A673 (cell line): ENCODE measurements around the gene TYSND1. TPM values are rescaled to one million over a fixed set of nuclear protein-coding genes. Genes with fewer than 3 reads are reported as not detected.
"Not testable (repeated sequence)": the region's sequence is repeated elsewhere in the genome, so short reads cannot be mapped to it uniquely, and the experiment has no call there.

Experiments
- BruUV-seq: library from RNA; stranded (reverse); fragments of 400-500 nt; replicated peaks from 2 replicates; lab custom pipeline; 2021; lab: Mats Ljungman, UMichigan
- CTCF ChIA-PET: fragments of 300-600 bp; sonication (Branson Sonifier 250); formaldehyde crosslinking; loops from one replicate; lab custom pipeline; 2022; ENCODE audit warnings: antibody characterized with exemption; lab: Charles Lee
- POLR2A ChIA-PET: fragments of 300-600 bp; sonication (Branson Sonifier 250); formaldehyde crosslinking; loops from one replicate; lab custom pipeline; 2022; ENCODE audit warnings: antibody characterized with exemption; ENCODE audit not compliant: low non-redundant PET; lab: Charles Lee
- DNase-seq: peaks from one replicate; pipeline ENCODE4 v3.0.0-alpha.2; 2015; ENCODE audit warnings: low spot score
- H3K27ac ChIP-seq: fragments of 200-600 bp; sonication (generic); 2 replicates; pipeline ENCODE4 v1.5.1; 2016; ENCODE audit warnings: mixed run types, low read depth, mild to moderate bottlenecking, mixed read lengths, antibody characterized with exemption, low read length; ENCODE audit not compliant: poor library complexity, severe bottlenecking
- H3K27me3 ChIP-seq: fragments of 200-600 bp; sonication (generic); replicated peaks from 2 replicates; pipeline ENCODE4 v1.6.1; 2017; ENCODE audit warnings: mixed run types, low read depth, mild to moderate bottlenecking, mixed read lengths, antibody characterized with exemption, low read length; ENCODE audit not compliant: insufficient read depth, poor library complexity
- H3K36me3 ChIP-seq: fragments of 200-600 bp; sonication (generic); 2 replicates; pipeline ENCODE4 v1.6.1; 2016; ENCODE audit warnings: mixed run types, mild to moderate bottlenecking, mixed read lengths, antibody characterized with exemption, low read length; ENCODE audit not compliant: insufficient read depth, poor library complexity, severe bottlenecking
- H3K4me1 ChIP-seq: fragments of 200-600 bp; sonication (generic); 2 replicates; pipeline ENCODE4 v1.6.1; 2017; ENCODE audit warnings: mixed run types, mild to moderate bottlenecking, mixed read lengths, antibody characterized with exemption, low read length; ENCODE audit not compliant: insufficient read depth, poor library complexity, severe bottlenecking
- H3K4me3 ChIP-seq: fragments of 200-600 bp; sonication (generic); 2 replicates; pipeline ENCODE4 v1.5.1; 2016; ENCODE audit warnings: low read depth, mixed run types, mild to moderate bottlenecking, mixed read lengths, low read length; ENCODE audit not compliant: poor library complexity, severe bottlenecking
- H3K9me3 ChIP-seq: fragments of 200-600 bp; sonication (generic); 2 replicates; pipeline ENCODE4 v1.6.1; 2016; ENCODE audit warnings: mixed run types, low read depth, mild to moderate bottlenecking, mixed read lengths, antibody characterized with exemption, low read length; ENCODE audit not compliant: poor library complexity, severe bottlenecking
- EZH2 ChIP-seq: fragments of 200-600 bp; sonication (generic); IDR thresholded peaks from 2 replicates; pipeline ENCODE4 v1.6.1; 2017; ENCODE audit warnings: borderline replicate concordance, low read depth, mild to moderate bottlenecking, mixed read lengths, antibody characterized with exemption, low read length; ENCODE audit not compliant: poor library complexity, severe bottlenecking
- intact Hi-C: fragments of 100-400 bp; cut with micrococcal nuclease; formaldehyde crosslinking; loops from one replicate; pipeline ENCODE4 v1.10.0; 2022; ENCODE audit not compliant: unreplicated experiment
- total RNA-seq: library from RNA; stranded (reverse); gene quantifications from 2 replicates; pipeline ENCODE4 v1.2.3, GENCODE V29; 2021
- TF ChIP-seq, protein P1 (sequence below): fragments of 300-800, 200-600 bp; sonication (generic); conservative IDR thresholded peaks from 2 replicates; pipeline ENCODE4 v1.5.1; 2017; ENCODE audit warnings: low read depth, mild to moderate bottlenecking, antibody characterized with exemption, low read length, moderate library complexity, mixed read lengths

TYSND1 gene
- total RNA-seq, 1 experiment from 2014 or later: 36.5 TPM

DNA sequence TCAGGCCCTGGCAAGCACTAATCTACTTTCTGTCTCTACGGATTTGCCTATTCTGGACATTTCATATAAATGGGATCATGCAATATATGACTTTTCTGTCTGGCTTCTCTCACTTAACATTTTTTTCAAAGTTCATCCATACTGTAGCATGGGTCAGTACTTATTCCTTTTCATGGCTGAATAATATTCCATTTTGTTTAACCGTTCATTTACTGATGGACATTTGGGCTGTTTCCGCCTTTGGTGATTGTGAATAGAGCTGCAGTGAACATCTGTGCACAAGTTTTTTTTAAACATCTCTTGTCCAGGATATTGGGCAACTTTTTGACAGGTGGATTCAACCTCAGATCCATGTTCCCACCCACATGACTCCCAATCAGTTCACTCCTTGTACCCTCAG, 44.8 kb downstream of the TYSND1 start:
- DNase-seq: no peak
- CTCF ChIA-PET: no interaction called here
- TF ChIP-seq EZH2: no peak
- TF ChIP-seq, protein P1, sequence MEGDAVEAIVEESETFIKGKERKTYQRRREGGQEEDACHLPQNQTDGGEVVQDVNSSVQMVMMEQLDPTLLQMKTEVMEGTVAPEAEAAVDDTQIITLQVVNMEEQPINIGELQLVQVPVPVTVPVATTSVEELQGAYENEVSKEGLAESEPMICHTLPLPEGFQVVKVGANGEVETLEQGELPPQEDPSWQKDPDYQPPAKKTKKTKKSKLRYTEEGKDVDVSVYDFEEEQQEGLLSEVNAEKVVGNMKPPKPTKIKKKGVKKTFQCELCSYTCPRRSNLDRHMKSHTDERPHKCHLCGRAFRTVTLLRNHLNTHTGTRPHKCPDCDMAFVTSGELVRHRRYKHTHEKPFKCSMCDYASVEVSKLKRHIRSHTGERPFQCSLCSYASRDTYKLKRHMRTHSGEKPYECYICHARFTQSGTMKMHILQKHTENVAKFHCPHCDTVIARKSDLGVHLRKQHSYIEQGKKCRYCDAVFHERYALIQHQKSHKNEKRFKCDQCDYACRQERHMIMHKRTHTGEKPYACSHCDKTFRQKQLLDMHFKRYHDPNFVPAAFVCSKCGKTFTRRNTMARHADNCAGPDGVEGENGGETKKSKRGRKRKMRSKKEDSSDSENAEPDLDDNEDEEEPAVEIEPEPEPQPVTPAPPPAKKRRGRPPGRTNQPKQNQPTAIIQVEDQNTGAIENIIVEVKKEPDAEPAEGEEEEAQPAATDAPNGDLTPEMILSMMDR: no peak

DNA sequence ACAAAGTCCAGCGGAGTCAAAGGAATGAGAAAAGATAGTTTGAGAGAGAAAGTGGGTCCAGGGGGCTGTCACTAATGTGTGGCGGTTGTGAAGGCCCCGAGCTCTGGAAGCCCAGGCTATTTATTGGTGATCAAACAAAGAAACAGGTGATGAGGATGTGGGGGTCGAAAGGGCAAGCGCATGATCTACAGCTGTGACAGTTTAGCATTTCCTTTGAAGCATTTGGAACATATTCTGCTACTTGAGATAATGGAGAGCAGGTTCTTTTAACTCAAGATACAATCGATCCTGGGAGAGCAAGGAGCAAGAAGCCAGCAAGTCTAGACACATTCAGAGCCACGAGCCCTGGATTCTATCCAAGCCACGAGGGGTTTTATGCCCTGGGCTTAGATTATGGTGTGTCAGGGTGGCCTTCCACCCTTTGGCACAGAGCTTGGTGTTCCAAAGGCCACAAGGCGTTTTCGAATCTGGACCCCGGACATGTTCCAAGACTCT, 45.4 kb downstream of the TYSND1 start:
- H3K36me3 ChIP-seq: peaks cover 85% of the 10 kb centered on the region
- H3K9me3 ChIP-seq, intact Hi-C loops, BruUV-seq, H3K4me3 ChIP-seq, POLR2A ChIA-PET, H3K27me3 ChIP-seq, CTCF ChIA-PET, DNase-seq, H3K27ac ChIP-seq, H3K4me1 ChIP-seq: not testable (repeated sequence)

More for the DNA sequence above, 44.8 kb downstream of the TYSND1 start:
- intact Hi-C loops: no loop called here
- POLR2A ChIA-PET: no interaction called here
- no peak overlapping the region for H3K4me3 ChIP-seq
- H3K27me3 ChIP-seq: no peaks in the 10 kb centered on the region
- BruUV-seq: no TSS peak
- peaks cover 81% of the 10 kb centered on the region for H3K36me3 ChIP-seq
- no peaks in the 10 kb centered on the region for H3K9me3 ChIP-seq
- no peak overlapping the region for H3K27ac ChIP-seq
- H3K4me1 ChIP-seq: no peaks in the 10 kb centered on the region

DNA sequence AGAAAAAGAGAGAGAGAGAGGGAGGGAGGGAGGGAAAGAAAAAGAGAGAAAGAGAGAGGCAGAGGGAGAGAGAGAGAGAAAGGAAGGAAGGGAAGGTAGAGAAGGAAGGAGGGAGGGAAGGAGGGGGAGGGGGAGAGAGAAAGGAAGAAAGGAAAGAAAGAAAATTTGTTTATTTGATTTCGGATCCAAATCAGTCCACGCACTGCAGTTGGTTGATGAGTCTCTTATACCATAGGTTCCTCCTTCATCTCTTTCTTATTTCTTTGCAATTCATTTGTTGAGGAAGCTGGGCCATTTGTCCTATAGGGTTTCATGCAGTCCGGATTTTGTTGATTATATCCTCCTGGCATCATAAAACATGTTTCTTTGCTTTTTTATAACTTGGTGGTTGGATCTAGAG, 48.2 kb downstream of the TYSND1 start:
- H3K4me1 ChIP-seq: no peaks in the 10 kb centered on the region
- peaks cover 97% of the 10 kb centered on the region for H3K36me3 ChIP-seq
- H3K27ac ChIP-seq: no peak overlapping the region
- POLR2A ChIA-PET: no interaction called here
- no peaks in the 10 kb centered on the region for H3K27me3 ChIP-seq
- no peak for DNase-seq
- CTCF ChIA-PET: no interaction called here
- H3K4me3 ChIP-seq: no peak overlapping the region
- intact Hi-C loops: no loop called here
- no peaks in the 10 kb centered on the region for H3K9me3 ChIP-seq
- no TSS peak for BruUV-seq
- TF ChIP-seq EZH2: no peak
- TF ChIP-seq, protein P1: no peak

DNA sequence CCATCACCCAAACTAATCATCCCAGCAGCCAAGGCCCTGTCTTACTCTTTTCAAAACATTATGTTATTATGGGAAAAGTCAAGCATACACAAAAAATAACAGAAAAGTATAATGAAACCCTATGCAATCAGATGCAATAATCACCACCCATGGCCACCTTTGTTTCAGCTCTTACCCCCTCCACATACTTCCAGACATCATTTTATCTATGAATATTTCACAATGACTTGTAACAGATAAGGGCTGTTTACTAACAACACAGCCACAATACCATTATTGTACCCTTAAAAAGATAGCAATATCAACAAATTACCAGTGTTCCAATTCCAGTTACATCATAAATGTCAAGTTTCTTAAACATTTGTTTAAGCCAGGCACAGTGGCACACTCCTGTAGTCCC, 49.0 kb downstream of the TYSND1 start:
- Histone ChIP-seq H3K36me3 (peaks cover 97% of the 10 kb centered on the region), H3K9me3 (no peaks in the 10 kb centered on the region), H3K4me3 (no peak overlapping the region), H3K27me3 (no peaks in the 10 kb centered on the region), H3K4me1 (no peaks in the 10 kb centered on the region), H3K27ac (no peak overlapping the region)
- TF ChIP-seq, protein P1: no peak
- TF ChIP-seq EZH2: no peak
- POLR2A ChIA-PET: no interaction called here
- no peak for DNase-seq
- BruUV-seq: no TSS peak
- intact Hi-C loops: no loop called here
- CTCF ChIA-PET: no interaction called here
